ENCODE measurements around the gene THOC6. TPM values are rescaled to one million over a fixed set of nuclear protein-coding genes. Genes with fewer than 3 reads are reported as not detected.

THOC6 gene
- total RNA-seq, 1 experiment from 2014 or later, result 56.7 TPM

DNA sequence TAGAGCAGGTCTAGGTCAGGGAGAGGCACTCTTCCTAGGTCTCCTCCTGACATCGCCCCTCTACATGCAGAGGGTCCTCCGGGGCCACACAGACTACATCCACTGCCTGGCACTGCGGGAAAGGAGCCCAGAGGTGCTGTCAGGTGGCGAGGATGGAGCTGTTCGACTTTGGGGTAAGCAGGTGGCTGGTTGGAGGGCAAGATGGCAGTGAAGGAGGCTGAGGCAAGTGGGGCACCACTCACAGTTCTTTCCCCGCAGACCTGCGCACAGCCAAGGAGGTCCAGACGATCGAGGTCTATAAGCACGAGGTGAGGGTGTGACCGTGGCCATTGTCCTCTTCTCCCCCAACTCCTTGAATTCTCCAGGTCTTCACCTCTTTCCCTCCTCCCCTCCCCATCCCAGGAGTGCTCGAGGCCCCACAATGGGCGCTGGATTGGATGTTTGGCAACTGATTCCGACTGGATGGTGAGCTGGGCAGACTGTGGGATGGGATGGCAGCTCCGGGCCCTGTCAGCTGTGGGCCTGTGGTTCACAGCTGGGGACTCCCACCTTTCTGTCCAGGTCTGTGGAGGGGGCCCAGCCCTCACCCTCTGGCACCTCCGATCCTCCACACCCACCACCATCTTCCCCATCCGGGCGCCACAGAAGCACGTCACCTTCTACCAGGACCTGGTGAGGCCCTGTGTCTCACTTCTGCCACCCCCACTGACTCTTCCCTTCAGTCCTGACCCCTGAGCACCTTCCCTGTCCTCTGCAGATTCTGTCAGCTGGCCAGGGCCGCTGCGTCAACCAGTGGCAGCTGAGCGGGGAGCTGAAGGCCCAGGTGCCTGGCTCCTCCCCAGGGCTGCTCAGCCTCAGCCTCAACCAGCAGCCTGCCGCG, 3.0 kb downstream of the THOC6 start:
- BruUV-seq (replicated peaks), result no TSS peak
- Histone ChIP-seq H3K36me3 (ENCODE audit: control insufficient read depth, insufficient read depth, low read length) (peaks cover 3% of the 10 kb centered on the region), H3K4me3 (ENCODE audit: low read depth in 2 of 2, low read length in 2 of 2) (no peak overlapping the region), H3K9me3 (ENCODE audit: control insufficient read depth, insufficient read depth, low read depth, low read length) (no peaks in the 10 kb centered on the region), H3K4me1 (ENCODE audit: control insufficient read depth, insufficient read depth, low read length) (peaks cover 17% of the 10 kb centered on the region), H3K27ac (ENCODE audit: low read length) (no peak overlapping the region), H3K27me3 (ENCODE audit: control insufficient read depth, insufficient read depth, low read length) (no peaks in the 10 kb centered on the region)
- intact Hi-C loops (cut with micrococcal nuclease; ENCODE audit: unreplicated experiment), result no loop called here
- POLR2A ChIA-PET, result interaction anchor here (0.5 to 0.7 kb wide), 4 partner anchors 20 to 1738 kb away, joined by 3 to 10 read pairs (median 7); no protein-coding TSS in a partner anchor
- in situ Hi-C loops (cut with HindIII; ENCODE audit: low pct_unique_long_range_greater_than_20kb, low sequenced_read_pairs), result no loop called here
- DNase-seq (ENCODE audit: low read depth, low spot score) (no peak), ATAC-seq (no peak)
- CTCF ChIA-PET, result interaction anchor here (0.6 kb wide), 1 partner anchor 96 kb away, joined by 3 read pairs; no protein-coding TSS in a partner anchor
- TF ChIP-seq POLR2AphosphoS5 (IDR thresholded peaks at IDR 0.05; ENCODE audit: low read depth, low read length), result no peak
- TF ChIP-seq, protein P1, sequence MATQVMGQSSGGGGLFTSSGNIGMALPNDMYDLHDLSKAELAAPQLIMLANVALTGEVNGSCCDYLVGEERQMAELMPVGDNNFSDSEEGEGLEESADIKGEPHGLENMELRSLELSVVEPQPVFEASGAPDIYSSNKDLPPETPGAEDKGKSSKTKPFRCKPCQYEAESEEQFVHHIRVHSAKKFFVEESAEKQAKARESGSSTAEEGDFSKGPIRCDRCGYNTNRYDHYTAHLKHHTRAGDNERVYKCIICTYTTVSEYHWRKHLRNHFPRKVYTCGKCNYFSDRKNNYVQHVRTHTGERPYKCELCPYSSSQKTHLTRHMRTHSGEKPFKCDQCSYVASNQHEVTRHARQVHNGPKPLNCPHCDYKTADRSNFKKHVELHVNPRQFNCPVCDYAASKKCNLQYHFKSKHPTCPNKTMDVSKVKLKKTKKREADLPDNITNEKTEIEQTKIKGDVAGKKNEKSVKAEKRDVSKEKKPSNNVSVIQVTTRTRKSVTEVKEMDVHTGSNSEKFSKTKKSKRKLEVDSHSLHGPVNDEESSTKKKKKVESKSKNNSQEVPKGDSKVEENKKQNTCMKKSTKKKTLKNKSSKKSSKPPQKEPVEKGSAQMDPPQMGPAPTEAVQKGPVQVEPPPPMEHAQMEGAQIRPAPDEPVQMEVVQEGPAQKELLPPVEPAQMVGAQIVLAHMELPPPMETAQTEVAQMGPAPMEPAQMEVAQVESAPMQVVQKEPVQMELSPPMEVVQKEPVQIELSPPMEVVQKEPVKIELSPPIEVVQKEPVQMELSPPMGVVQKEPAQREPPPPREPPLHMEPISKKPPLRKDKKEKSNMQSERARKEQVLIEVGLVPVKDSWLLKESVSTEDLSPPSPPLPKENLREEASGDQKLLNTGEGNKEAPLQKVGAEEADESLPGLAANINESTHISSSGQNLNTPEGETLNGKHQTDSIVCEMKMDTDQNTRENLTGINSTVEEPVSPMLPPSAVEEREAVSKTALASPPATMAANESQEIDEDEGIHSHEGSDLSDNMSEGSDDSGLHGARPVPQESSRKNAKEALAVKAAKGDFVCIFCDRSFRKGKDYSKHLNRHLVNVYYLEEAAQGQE (IDR thresholded peaks at IDR 0.05; ENCODE audit: insufficient read depth in 1 of 2, low read depth in 2 of 2, low read length in 1 of 2), result no peak
- TF ChIP-seq TCF7L2 (IDR thresholded peaks at IDR 0.05; ENCODE audit: low read depth, low read length), result no peak
- TF ChIP-seq SIN3A (IDR thresholded peaks at IDR 0.05; ENCODE audit: borderline replicate concordance, insufficient read depth, low read depth, low read length), result no peak
- no peak for TF ChIP-seq CTCF (IDR thresholded peaks at IDR 0.05)

DNA sequence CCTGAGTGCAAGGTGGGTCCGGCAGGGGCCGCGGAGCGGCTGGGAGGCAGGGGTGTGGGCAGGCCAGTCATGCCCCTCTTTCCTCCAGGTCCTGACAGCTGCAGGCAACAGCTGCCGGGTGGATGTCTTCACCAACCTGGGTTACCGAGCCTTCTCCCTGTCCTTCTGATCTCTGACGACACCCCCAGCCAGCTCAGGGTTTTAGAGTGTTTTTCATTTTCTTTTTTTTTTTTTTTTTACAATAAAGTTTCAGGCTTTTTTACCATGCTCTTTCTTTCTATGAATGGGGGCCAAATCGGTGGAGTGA, 3.6 kb downstream of the THOC6 start:
- no peaks in the 10 kb centered on the region for H3K36me3 ChIP-seq (ENCODE audit: control insufficient read depth, insufficient read depth, low read length)
- H3K27me3 ChIP-seq (ENCODE audit: control insufficient read depth, insufficient read depth, low read length), result no peaks in the 10 kb centered on the region
- ChIA-PET CTCF (interaction anchor here (0.6 to 1.2 kb wide), 5 partner anchors 9 to 107 kb away, joined by 3 to 5 read pairs (median 4); partner anchors contain the start of genes CLDN6 and ZNF213), POLR2A (interaction anchor here (0.5 to 0.7 kb wide), 4 partner anchors 20 to 1737 kb away, joined by 3 to 10 read pairs (median 7); no protein-coding TSS in a partner anchor)
- no TSS peak for BruUV-seq (replicated peaks)
- intact Hi-C loops (cut with micrococcal nuclease; ENCODE audit: unreplicated experiment), result no loop called here
- H3K4me3 ChIP-seq (ENCODE audit: low read depth in 2 of 2, low read length in 2 of 2), result no peak overlapping the region
- TF ChIP-seq, protein P1 (IDR thresholded peaks at IDR 0.05; ENCODE audit: insufficient read depth in 1 of 2, low read depth in 2 of 2, low read length in 1 of 2), result no peak
- TF ChIP-seq TCF7L2 (IDR thresholded peaks at IDR 0.05; ENCODE audit: low read depth, low read length), result no peak
- no peak for TF ChIP-seq POLR2AphosphoS5 (IDR thresholded peaks at IDR 0.05; ENCODE audit: low read depth, low read length)
- TF ChIP-seq CTCF (IDR thresholded peaks at IDR 0.05), result no peak
- TF ChIP-seq SIN3A (IDR thresholded peaks at IDR 0.05; ENCODE audit: borderline replicate concordance, insufficient read depth, low read depth, low read length), result no peak
- no peak for DNase-seq (ENCODE audit: low read depth, low spot score)
- no peaks in the 10 kb centered on the region for H3K9me3 ChIP-seq (ENCODE audit: control insufficient read depth, insufficient read depth, low read depth, low read length)
- ATAC-seq, result no peak
- in situ Hi-C loops (cut with HindIII; ENCODE audit: low pct_unique_long_range_greater_than_20kb, low sequenced_read_pairs), result no loop called here
- no peak overlapping the region for H3K27ac ChIP-seq (ENCODE audit: low read length)
- peaks cover 12% of the 10 kb centered on the region for H3K4me1 ChIP-seq (ENCODE audit: control insufficient read depth, insufficient read depth, low read length)
